CD4-positive, alpha-beta T cell treated with Interleukin-4 for 1 hour (primary cell): ENCODE measurements around the gene CYTH4.
"Not testable (repeated sequence)": the region's sequence is repeated elsewhere in the genome, so short reads cannot be mapped to it uniquely, and the experiment has no call there.

Source experiments
- DNase-seq, 2 donors: peaks; one replicate each; pipeline ENCODE4 v3.0.0-alpha.2; 2020 to 2022

CYTH4 gene

DNA sequence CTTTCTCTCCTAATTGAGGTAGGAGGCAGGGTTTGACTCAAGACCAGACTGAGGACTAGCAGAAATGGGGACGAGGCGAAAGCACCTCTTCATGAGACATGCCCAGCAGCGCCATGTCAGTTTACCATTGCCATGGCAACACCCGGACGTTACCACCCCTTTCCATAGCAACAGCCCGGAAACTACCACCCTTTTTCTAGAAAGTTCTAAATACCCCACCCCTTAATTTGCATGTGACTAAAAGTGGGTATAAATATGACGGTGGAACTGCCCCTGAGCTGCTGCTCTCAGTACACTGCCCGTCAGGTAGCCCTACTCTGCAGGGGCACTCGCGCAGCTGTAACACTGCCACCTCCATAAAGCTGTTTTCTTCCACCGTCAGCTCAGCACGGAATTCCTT lies 32.3 kb upstream of the CYTH4 start:
- DNase-seq = no peak

DNA sequence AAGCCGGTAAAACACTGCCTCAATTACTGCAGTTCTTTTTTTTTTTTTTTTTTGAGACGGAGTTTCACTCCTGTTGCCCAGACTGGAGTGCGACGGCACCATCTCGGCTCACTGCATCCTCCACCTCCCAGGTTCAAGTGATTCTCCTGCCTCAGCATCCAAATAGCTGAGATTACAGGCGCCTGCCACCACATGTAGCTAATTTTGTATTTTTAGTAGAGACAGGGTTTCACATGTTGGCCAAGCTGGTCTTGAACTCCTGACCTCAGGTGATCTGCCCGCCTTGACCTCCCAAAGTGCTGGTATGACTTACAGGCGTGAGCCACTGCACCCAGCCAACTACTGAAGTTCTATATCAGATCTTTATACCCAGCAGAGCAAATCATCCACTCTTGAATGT lies 30.5 kb upstream of the CYTH4 start:
- DNase-seq = not testable (repeated sequence)

DNA sequence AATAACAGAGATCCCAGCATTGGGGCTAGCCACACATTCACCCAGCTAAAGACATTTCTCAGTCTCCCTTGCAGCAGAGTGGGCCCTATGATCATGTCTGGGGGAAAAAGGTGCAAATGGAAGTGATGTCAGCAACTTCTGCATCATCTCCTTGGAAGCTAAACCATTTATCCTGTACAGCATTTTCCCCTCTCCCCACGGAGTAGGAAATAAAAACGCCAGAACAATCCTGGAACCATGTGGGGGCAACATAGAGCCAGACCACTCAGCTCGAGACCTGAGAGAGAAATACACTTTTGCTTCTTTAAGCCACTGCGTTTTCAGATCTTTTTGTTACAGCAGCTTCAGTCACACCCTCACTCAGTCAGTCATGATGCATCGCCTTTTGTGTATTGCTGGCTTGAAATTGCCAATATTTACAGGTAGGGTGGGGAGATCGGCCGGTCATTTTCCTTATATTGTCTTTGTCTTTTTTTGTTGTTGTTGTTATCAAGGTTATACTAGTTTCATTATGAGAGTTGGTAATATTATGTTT lies 29.1 kb upstream of the CYTH4 start:
- DNase-seq = no peak

DNA sequence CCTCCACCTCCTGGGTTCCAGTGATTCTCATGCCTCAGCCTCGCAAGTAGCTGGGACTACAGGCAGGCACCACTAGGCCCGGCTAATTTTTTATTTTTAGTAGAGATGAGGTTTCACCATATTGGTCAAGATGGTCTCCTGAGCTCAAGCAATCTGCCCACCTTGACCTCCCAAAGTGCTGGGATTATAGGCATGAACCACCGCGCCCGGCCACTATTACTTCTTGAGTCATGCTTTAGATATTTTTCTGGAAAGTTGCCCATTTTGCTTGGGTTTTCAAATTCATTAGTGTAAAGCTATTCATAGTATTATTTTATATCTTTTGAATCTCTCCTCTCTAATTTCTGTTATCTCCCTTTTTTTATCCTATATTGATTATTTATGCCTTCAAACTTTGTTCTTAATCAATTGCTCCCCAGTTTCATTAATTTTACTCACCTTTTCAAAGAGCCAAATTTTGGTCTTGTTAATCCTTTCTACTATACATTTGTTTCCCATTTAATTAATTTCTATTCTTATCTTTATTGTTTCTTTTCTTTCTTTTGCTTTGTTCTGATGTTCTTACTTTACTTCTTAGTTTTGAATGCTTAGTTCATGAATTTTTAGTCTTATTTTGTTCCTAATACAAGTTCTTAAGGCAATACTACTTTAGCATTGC lies 28.0 kb upstream of the CYTH4 start:
- DNase-seq = no peak

DNA sequence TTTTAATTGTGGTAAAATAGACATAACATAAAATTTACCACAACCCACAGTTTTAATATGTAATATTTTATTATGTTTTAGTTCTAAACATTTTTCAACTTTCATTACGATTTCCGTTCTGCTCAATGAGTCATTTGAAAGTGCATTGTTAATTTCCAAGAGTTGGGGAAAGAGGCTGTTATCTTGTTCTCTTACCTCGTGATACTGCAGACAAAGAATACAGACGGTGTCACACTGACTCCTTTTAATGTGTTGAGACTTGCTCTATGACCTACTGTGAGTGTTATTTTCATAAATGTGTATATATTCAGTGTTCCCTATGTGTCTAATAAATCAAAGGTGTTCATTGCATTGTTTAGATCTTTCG lies 27.5 kb upstream of the CYTH4 start:
- no peak for DNase-seq

DNA sequence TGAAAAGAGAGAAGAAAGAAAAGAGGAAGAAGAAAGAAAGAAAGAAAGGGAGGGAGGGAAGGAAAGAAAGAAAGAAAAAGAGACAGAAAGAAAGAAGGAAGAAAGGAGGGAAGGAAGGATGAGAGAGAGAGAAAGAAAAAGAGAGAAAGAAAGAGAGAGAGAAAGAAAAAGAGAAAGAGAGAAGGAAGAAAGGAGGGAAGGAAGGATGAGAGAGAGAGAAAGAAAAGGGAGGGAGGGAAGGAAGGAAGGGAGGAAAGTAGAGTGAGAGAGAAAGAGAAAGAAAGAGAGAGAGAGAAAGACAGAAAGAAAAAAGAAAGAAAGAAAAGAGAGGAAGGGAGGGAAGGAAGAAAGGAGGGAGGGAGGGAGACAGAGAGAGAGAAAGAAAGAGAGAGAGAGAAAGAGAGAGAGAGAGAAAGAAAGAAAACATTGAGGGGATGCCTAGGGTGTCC lies 26.7 kb upstream of the CYTH4 start:
- DNase-seq = no peak

DNA sequence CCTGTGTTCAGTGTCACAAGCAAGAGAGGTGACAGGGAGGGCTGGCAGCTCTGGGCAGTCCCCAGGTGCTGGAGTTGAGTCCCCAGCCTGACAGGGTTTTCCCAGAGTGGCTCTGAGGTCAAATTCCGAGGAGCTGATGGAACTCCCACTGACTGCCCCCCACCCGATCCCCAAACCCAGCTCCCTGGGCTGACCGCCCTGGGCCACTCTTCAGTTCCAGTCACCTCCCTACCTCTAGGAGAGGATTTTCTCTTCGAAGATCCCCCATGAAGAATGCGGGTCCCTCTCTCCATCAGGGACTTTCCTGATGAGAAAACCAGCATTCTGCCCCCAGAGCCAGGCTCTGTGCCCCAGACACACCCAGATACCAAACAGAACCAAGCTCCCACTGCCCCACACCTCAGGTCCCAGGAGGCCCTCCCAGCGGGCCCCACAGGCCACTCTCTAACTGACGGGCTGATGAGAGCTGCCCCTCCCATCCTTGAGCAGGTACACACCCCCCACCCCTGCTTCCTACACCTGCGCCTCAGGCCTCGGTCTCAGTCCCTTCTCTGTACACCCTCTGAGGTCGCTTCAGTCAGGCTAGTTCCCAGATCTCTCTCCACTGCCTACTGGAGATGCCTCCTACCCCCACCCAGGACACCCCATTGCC lies 26.1 kb upstream of the CYTH4 start:
- no peak for DNase-seq

DNA sequence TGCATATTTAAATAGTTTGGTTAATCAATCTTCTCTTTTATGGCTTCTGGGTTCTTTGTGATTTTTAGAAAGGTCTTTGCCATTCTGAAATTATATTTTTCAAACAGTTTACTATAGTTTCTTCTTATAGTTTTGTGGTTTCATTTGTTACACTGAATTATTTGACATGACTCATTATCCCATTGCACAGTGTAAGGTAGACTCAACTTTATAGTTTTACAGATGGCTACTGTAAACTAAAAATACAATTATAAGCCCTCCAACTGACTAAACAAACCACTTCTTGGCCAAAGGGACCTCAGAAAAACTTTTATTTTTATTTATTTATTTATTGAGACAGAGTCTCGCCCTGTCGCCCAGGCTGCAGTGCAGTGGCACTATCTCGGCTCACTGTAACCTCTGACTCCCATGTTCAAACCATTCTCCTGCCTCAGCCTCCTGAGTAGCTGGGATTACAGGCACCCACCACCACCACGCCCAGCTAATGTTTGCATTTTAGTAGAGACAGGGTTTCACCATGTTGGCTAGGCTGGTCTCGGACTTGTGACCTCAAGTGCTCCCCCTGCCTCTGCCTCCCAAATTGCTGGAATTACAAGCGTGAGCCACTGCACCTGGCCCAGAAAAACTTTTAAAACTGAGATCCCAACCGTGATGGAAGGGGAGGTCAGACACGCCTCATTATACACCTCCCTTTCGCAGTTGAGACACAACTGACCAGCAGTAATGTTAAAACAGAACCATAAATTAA lies 24.1 kb upstream of the CYTH4 start:
- DNase-seq = no peak

DNA sequence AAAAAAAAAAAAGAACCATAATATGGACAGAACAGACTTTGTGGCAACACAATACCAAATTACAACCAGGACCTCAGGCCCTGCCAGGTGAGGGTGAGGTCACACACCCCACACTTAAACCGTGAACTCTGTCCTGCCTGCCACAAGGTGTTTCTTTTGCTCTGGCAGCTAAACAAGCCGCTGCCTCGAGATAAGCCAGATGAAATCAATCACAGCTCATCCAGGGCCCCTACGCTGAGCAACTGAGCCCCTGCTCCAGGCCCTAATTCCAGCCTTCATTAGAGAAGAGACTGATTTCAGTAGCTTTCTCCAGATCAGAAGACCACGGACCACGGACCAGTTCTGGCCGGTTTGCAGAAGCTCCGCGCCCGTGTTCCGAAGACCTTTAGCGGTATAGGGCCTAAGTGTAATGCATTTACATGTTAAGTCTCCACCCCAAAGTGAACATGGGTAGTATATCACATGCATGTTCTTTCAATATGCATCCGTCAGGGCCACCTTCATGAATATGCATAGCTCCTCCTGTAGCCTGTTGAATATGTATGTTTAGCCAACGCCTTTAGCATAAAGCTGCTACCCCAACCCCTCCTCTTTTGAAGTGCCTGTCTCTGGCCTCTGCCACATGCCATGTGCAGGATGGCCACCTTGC lies 23.4 kb upstream of the CYTH4 start:
- no peak for DNase-seq

DNA sequence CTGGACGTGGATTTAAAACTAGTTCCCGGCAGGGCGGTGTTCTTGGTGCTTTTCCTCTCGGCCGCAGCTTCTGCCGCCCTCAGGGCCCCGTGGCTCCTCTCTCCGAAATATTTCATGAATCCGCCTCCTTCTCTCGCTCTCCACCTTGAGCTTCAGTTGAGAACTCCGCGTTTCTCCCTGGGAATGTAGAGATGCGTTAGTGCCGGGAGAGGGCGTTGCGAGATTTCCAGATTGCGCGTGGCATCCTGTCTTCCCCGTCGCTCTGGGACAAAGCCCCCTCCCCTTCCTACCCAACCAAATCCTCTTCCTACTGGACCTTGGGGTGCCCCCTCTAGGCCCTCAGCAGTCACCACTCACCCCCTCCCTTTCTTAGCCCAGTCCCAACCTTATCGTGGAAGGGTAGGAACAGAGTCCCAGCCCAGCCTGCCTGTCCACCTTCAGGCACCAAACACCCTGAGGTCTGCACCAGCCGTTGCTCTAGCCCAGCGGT lies 22.7 kb upstream of the CYTH4 start:
- DNase-seq = no peak

DNA sequence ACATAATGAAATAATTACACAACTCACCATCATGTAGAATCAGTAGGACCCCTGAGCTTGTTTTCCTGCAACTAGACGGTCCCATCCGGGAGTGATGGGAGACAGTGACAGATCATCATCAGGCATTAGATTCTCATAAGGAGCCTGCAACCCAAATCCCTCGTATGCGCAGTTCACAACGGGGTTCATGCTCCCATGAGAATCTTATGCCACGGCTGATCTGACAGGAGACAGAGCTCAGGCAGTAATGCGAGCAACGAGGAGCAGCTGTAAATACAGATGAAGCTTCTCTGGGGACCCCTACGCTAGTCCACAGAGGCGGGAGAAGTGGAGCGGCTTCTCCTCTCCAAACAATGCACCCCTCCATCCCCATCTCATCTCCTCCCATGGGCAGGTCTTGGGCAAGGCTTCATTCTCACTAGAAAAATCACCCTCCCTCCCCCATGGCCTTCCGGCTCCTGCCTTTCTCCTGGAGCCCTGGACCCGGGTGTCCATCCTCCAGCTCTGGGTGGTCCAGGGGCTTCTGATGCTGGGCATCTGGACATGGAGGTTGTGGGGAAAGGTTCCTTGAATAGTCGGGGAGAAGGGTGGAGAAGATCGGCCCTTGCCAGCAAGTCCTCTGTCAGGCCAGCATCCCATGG lies 22.0 kb upstream of the CYTH4 start:
- no peak for DNase-seq

DNA sequence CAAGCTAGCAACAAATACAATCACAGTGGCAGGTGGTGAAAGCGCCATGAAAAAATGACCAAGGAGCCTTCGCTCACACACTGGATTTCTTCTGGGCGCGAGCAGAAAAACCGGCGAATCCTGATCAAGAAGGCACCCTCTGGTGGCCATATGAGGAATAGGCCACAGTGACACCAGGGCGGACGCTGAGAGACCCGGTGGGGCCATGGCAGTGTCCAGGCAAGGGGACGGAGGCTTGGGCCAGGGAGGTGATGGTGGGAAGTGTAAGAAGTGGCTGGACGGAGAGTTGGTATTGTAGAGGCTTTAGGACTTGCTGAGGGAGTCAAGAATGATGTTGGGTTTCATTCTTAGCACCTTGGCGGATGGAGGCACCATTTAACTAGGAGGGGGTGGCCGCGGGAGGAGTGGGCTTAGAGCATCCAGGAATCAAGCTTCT lies 21.4 kb upstream of the CYTH4 start:
- DNase-seq = peak; percentile 73 to 76

DNA sequence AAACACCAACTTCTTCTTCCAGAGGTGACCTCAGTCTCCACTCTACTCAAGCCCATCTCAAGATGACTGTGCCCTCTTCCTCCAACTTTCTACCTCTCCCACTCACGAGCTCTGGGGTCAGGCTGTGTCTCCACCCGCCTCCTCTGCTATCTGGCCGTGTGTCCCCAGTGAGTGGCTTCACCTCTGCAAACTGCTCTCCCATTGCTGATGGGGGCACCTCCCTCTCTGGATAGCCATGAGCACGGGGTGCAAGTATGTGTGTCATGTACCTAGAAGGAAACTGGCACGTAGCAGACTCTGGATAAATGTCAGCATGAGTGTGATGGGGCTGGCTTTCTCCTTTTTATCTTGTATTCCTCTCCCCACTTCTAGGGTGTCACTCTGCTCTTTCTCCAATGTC lies 20.0 kb upstream of the CYTH4 start:
- no peak for DNase-seq

DNA sequence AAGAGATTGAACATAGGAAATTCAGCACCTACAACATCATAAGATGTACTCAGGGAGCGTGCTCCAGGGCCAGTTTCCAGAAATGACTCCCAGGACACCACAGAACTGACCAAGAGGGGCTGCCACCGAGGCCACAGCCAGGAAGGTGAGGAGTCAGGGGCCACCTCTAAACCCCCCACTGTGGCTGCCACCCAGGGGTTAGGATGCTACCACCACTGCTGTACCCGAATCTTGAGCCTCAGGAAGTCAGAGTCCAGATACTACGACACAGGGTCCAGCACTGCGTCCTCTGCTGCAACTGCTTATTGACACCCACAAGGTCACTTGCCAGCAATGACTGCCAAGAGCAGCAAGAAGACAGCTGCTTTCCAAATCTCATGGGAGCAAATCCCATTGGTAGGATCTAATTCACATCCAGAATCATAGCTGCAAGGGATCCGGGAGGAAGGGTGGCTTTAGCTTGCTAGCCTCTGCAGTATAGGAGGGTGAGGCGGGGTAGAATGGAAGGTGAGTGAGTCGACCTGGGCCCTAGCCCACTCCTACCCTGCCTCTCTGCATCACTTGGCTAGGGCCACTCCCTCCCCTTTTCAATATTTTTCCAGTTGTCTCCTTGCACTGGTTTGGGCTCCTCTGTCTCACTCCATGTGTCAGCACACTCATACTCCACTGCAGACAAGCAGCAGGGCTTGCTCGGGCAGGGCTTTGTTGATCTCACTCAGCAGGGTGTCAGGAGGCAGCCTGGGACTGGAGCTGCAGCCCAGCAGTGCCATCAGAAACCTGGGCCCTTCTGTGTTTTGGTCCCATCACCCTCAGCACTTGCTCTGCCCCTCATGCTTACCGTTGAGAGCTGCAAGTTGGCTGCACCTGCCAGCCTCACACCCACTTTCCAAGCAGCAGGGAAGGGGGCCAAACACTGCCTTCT lies 18.1 kb upstream of the CYTH4 start:
- DNase-seq = no peak

DNA sequence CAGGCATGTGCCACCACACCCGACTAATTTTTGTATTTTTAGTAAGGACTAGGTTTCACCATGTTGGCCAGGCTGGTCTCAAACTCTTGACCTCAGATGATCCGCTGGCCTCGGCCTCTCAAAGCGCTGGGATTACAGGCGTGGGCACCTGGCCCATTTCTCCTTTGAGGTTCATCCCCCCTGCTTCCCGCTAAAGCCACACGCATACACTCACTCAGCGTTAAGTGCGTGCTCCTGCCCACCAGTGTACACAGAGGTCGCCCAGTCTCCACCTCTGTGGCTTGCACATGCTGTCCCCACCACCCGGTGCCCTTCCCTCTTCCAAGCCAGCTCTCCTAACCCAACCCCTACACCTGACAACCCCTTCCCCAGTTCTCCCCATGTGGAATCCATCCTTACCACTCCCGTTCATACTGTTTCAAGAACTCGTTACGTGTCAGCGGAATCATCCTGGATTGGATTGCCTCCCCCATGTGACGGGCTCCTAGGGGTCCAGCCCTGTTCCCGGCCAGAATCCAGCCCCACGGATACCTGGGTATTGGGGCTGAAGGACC lies 15.7 kb upstream of the CYTH4 start:
- DNase-seq = no peak

DNA sequence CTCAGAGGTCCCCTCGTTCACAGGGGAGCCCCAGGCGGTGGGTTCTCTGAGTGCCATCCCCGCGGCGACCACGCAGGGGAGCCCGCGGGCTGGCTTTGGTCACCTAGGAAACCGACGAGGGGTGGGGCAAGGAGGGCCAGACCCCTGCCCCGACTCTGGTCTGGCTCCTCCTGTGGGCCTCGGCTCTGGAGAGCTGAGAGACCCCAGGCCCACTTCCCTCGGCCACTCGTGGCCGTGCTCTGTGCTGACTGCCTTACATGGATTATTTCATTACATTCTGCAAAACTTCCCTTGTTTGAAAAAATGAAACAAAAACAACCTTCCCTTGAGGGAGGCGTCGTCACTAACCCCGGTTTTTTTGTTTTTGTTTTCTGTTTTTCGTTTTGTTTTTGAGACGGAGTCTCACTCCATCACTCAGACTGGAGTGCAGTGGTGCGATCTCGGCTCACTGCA lies 15.1 kb upstream of the CYTH4 start:
- peak; percentile 72 to 74 for DNase-seq

DNA sequence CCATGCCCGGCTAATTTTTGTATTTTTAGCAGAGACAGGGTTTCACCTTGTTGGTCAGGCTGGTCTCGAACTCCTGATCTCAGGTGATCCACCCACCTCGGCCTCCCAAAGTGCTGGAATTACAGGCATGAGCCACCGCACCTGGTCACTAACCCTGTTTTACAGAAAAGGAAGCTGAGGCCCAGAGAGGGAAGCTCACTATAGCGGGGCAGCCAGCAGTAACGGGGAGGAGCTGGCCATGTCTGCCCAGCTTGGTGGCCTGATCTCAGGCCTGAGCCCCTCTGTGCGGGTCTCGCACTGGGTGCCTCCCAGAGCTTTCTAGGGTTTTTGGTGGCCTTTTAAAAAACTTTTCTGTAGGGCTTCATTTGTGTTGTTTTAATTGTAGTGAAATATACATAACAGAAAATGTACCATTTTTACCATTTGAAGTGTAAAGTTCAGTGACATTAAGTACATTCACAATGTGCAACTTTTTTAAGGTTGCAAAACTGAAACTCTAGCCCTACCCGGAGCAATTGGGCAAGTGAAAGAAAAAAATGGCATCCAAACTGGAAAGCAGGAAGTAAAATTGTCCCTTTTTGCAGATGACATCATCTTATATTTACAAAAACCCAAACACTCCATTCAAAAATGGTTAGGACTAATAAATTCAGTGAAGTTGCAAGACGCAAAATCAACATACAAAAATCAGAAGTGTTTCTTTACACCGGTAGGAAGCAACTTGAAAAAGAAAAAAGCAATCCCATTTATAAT lies 14.5 kb upstream of the CYTH4 start:
- no peak for DNase-seq

DNA sequence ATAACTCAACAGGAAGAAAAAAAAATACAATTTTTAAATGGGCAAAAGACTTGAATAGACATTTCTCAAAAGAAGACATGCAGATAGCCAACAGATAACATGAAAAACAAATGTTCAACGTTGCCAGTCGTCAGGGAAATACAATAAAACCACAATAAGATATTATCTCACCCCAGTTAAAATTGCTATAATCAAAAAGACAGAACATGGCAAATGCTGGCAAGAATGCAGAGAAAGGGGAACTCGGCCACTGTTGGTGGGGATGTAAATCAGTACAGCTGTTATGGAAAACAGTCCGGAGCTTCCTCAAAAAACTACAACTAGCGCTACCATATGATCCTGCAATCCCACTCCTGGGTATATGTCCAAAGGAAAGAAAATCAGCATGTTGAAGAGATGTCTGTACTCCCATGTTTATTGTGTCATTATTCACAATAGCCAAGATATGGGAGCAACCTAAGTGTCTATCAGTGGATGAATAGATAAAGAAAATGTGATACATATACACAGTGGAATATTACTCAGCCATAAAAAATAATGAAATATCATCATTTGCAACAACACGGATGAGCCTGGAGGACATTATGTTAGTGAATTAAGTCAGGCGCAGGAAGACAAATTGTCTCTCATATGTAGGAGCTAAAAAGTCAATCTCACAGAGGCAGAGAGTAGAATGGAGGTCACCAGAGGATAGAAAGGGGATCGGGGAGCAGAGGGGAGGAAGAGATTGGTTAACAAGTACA lies 12.2 kb upstream of the CYTH4 start:
- peak in 1 of 2 donors; percentile 32 for DNase-seq

DNA sequence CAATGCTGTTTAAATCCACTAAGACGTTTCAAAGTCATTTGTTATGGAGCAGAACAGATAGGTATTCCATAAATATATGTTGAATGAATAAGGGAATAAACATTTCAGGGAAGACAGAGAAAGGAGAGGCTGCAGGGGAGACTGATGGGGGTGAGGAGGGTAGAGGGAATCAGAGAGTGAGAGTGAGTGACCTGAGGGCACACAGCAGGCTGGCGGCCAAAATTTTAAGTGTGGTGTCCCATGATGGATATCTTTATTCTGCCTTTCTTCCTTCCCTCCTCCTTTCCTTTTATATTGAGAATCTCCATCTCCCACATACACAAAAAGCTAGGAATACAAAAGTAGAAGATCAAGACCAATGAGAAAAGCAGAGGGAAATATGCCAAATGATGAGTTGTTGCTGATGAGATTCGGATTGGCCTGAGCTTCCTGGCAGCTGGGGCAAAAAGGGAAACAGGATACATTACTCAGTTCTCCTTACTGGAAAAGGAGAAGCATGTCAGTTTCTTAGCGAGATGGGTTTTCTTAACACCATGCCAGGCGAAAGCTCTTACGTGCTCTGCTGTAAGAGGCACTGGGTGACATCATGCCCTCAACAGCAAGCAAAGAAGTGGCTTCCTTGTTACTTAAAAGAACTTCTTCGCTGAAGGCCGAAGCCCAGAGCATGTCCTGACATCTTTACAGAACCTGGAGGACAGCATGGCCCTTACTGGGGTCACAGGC lies 11.2 kb upstream of the CYTH4 start:
- DNase-seq = peak in 1 of 2 donors; percentile 67
